ENCODE measurements around the gene BTG4. TPM values are rescaled to one million over a fixed set of nuclear protein-coding genes. Genes with fewer than 3 reads are reported as not detected.
A peak's percentile ranks its signal among the peaks of the same experiment; 100 is the strongest.

BTG4 gene
- not detected for total RNA-seq (2013)
- polyA plus RNA-seq (not detected), polyA minus RNA-seq (not detected in 2 replicates), total RNA-seq (0 to 1.2 (median 0) reads per million in 11 experiments)

- H3K9ac ChIP-seq (ENCODE audit: insufficient read depth, low read length, poor library complexity, severe bottlenecking), result peak within 1 kb of the TSS; percentile 49
- no peaks in the 10 kb centered on the region for H4K20me1 ChIP-seq (ENCODE audit: insufficient read depth, low read length)
- peaks cover 26 to 44% (median 32%) of the 10 kb centered on the region in 3 donors for H3K27me3 Mint-ChIP-seq (ENCODE audit: low read depth in 3 of 3)
- peak within 1 kb of the TSS; percentile 82 for H3K4me2 ChIP-seq (replicated peaks; ENCODE audit: extremely low read depth, low read length, poor library complexity, severe bottlenecking)
- H3K4me1 Mint-ChIP-seq, result peaks cover 29% of the 10 kb centered on the region
- no peak within 1 kb of the TSS for H3K27ac Mint-ChIP-seq
- H3K79me2 ChIP-seq (ENCODE audit: insufficient read depth, low read length), result no peaks in the 10 kb centered on the region
- H2AFZ ChIP-seq (ENCODE audit: insufficient read depth, low read depth, low read length, poor library complexity, severe bottlenecking), result peak within 1 kb of the TSS; percentile 68
- H3K9me3 ChIP-seq (replicated peaks in 1 of 2; ENCODE audit: control insufficient read depth in 1 of 2, insufficient read depth in 1 of 2, low read length in 2 of 2), result no peaks in the 10 kb centered on the region
- 1% methylated on average over 61 of the region's 90 CpGs for WGBS (ENCODE audit: insufficient coverage)
- no peak for TF ChIP-seq CTCF (IDR thresholded peaks at IDR 0.05)
- no peak for DNase-seq
- peaks cover 12 to 16% of the 10 kb centered on the region in 2 donors for H3K4me1 ChIP-seq (ENCODE audit: control insufficient read depth in 1 of 2, insufficient read depth in 2 of 2, low read length in 2 of 2)
- H3K9me3 Mint-ChIP-seq, result peaks cover 0 to 6% (median 3%) of the 10 kb centered on the region in 7 donors
- H3K27ac ChIP-seq (ENCODE audit: low read depth in 1 of 2, low read length in 2 of 2), result no peak within 1 kb of the TSS
- H3K36me3 Mint-ChIP-seq, result peaks cover 0 to 4% of the 10 kb centered on the region in 2 donors
- H3K4me3 Mint-ChIP-seq, result peak within 1 kb of the TSS; percentile 74 to 92
- H3K4me3 ChIP-seq (replicated peaks in 1 of 3; ENCODE audit: low read depth in 2 of 3, low read length in 3 of 3), result peak within 1 kb of the TSS in 2 of 3 experiments; percentile 17 to 69
- H3K36me3 ChIP-seq (replicated peaks in 1 of 2; ENCODE audit: control insufficient read depth in 1 of 2, insufficient read depth in 2 of 2, low read length in 2 of 2), result no peaks in the 10 kb centered on the region
- intact Hi-C loops (cut with micrococcal nuclease), result no loop called here
- H3K27me3 ChIP-seq (ENCODE audit: control insufficient read depth in 2 of 2, insufficient read depth in 2 of 2, low read length in 2 of 2), result peaks cover 27 to 35% of the 10 kb centered on the region in 2 donors
Observed at GRCh38 chr11:111512296-111513239, at the start of gene BTG4. BTG4 (minus strand) TSS chr11:111512386; CDS start chr11:111498776, 13,610 bp downstream.

- H3K9me3 Mint-ChIP-seq, result peaks cover 0 to 2% (median 0%) of the 10 kb centered on the region in 7 donors
- peaks cover 0 to 3% (median 0%) of the 10 kb centered on the region in 3 donors for H3K27me3 Mint-ChIP-seq (ENCODE audit: low read depth in 3 of 3)
- Histone ChIP-seq H3K36me3 (replicated peaks in 1 of 2; ENCODE audit: control insufficient read depth in 1 of 2, insufficient read depth in 2 of 2, low read length in 2 of 2) (no peaks in the 10 kb centered on the region), H2AFZ (ENCODE audit: insufficient read depth, low read depth, low read length, poor library complexity, severe bottlenecking) (no peak overlapping the region), H3K4me1 (ENCODE audit: control insufficient read depth in 1 of 2, insufficient read depth in 2 of 2, low read length in 2 of 2) (no peaks in the 10 kb centered on the region), H3K9me3 (replicated peaks in 1 of 2; ENCODE audit: control insufficient read depth in 1 of 2, insufficient read depth in 1 of 2, low read length in 2 of 2) (no peaks in the 10 kb centered on the region), H3K4me2 (replicated peaks; ENCODE audit: extremely low read depth, low read length, poor library complexity, severe bottlenecking) (no peak overlapping the region), H4K20me1 (ENCODE audit: insufficient read depth, low read length) (no peaks in the 10 kb centered on the region), H3K27me3 (ENCODE audit: control insufficient read depth in 2 of 2, insufficient read depth in 2 of 2, low read length in 2 of 2) (no peaks in the 10 kb centered on the region), H3K9ac (ENCODE audit: insufficient read depth, low read length, poor library complexity, severe bottlenecking) (no peak overlapping the region), H3K79me2 (ENCODE audit: insufficient read depth, low read length) (no peaks in the 10 kb centered on the region), H3K27ac (ENCODE audit: low read depth in 1 of 2, low read length in 2 of 2) (no peak overlapping the region), H3K4me3 (replicated peaks in 1 of 3; ENCODE audit: low read depth in 2 of 3, low read length in 3 of 3) (no peak overlapping the region)
- DNase-seq, result no peak
- no peaks in the 10 kb centered on the region for H3K36me3 Mint-ChIP-seq
- H3K4me3 Mint-ChIP-seq, result no peak overlapping the region
- no peak overlapping the region for H3K27ac Mint-ChIP-seq
- TF ChIP-seq CTCF (IDR thresholded peaks at IDR 0.05), result no peak
- intact Hi-C loops (cut with micrococcal nuclease), result loop anchor here in 1 of 2 donors (10.0 kb wide), 1 partner anchor 283 kb away; no protein-coding TSS in a partner anchor
- peaks cover 3% of the 10 kb centered on the region for H3K4me1 Mint-ChIP-seq
- 55% methylated on average over 1 of the region's 3 CpGs for WGBS (ENCODE audit: insufficient coverage)
Observed at GRCh38 chr11:111561791-111562325, 49.7 kb upstream of the BTG4 start.
